IMR-90 (cell line): Measurements from ENCODE around the gene NDUFA13. TPM values are rescaled to one million over a fixed set of nuclear protein-coding genes. Genes with fewer than 3 reads are reported as not detected.
A peak's percentile ranks its signal among the peaks of the same experiment; 100 is the strongest.

ENCODE experiments used
- ATAC-seq: fragments of 200-7000 bp; cut with Tn5 transposase; 2 replicates; pipeline ENCODE4 v1.9.1; 2020; ENCODE audit warnings: low read depth, mild to moderate bottlenecking, moderate library complexity
- BruUV-seq: library from RNA; stranded (reverse); fragments of 400-500 nt; replicated peaks from 2 replicates; lab custom pipeline; 2021; lab: Mats Ljungman, UMichigan
- CTCF ChIA-PET: fragments of 300-600 bp; formaldehyde crosslinking; extraction: SDS; loops from one replicate; lab custom pipeline; 2021; ENCODE audit warnings: antibody characterized with exemption; lab: Yijun Ruan, JAX
- POLR2A ChIA-PET: fragments of 300-600 bp; sonication (Branson Sonifier 250); formaldehyde crosslinking; loops from one replicate; lab custom pipeline; 2022; ENCODE audit warnings: antibody characterized with exemption; ENCODE audit not compliant: unreplicated experiment; lab: Charles Lee
- DNase-seq: peaks from one replicate; pipeline ENCODE4 v3.0.0; 2013
- H2AFZ ChIP-seq: replicated peaks from 2 replicates; pipeline ENCODE3; 2013; ENCODE audit warnings: low read length, mild to moderate bottlenecking; ENCODE audit not compliant: poor library complexity
- H2AK5ac ChIP-seq: 2 replicates; pipeline ENCODE4 v1.6.1; 2013; ENCODE audit warnings: low read depth, low read length, inconsistent platforms
- H2AK9ac ChIP-seq: replicated peaks from 2 replicates; pipeline ENCODE3; 2013; ENCODE audit warnings: mild to moderate bottlenecking, low read depth, low read length, moderate library complexity; ENCODE audit not compliant: poor library complexity
- H2BK120ac ChIP-seq: 2 replicates; pipeline ENCODE4 v1.6.1; 2013; ENCODE audit warnings: low read depth, low read length, inconsistent platforms
- H2BK15ac ChIP-seq: 3 replicates; pipeline ENCODE4 v1.6.1; 2013; ENCODE audit warnings: low read depth, low read length, inconsistent platforms
- H2BK20ac ChIP-seq: 2 replicates; pipeline ENCODE4 v1.6.1; 2013; ENCODE audit warnings: low read depth, mild to moderate bottlenecking, inconsistent platforms, low read length, moderate library complexity
- H2BK5ac ChIP-seq: 2 replicates; pipeline ENCODE4 v1.6.1; 2013; ENCODE audit warnings: mild to moderate bottlenecking, low read depth, low read length, inconsistent platforms; ENCODE audit not compliant: poor library complexity, severe bottlenecking
- H3K14ac ChIP-seq: replicated peaks from 2 replicates; pipeline ENCODE4 v1.6.1; 2013; ENCODE audit warnings: low read depth, low read length, inconsistent platforms
- H3K18ac ChIP-seq: 2 replicates; pipeline ENCODE4 v1.6.1; 2013; ENCODE audit warnings: low read depth, low read length, control low read depth
- H3K23ac ChIP-seq: 2 replicates; pipeline ENCODE4 v1.6.1; 2013; ENCODE audit warnings: low read depth, low read length, inconsistent platforms
- H3K27ac ChIP-seq: 2 replicates; pipeline ENCODE4 v1.5.1; 2013; ENCODE audit warnings: mild to moderate bottlenecking, control low read depth, low read length; ENCODE audit not compliant: insufficient read depth
- H3K27me3 ChIP-seq: 2 replicates; pipeline ENCODE4 v1.6.1; 2013; ENCODE audit warnings: low read length; ENCODE audit not compliant: control insufficient read depth, insufficient read depth
- H3K36me3 ChIP-seq: 2 replicates; pipeline ENCODE4 v1.6.1; 2013; ENCODE audit warnings: low read length, mixed read lengths; ENCODE audit not compliant: control insufficient read depth, insufficient read depth
- H3K4ac ChIP-seq: 2 replicates; pipeline ENCODE4 v1.6.1; 2013; ENCODE audit warnings: low read depth, low read length, inconsistent platforms
- H3K4me1 ChIP-seq: 2 replicates; pipeline ENCODE4 v1.6.1; 2013; ENCODE audit warnings: low read length, mixed read lengths; ENCODE audit not compliant: control insufficient read depth, insufficient read depth
- H3K4me2 ChIP-seq: 2 replicates; pipeline ENCODE4 v1.6.1; 2013; ENCODE audit warnings: low read depth, mild to moderate bottlenecking, control low read depth, low read length, moderate library complexity
- H3K4me3 ChIP-seq: 2 replicates; pipeline ENCODE4 v1.5.1; 2013; ENCODE audit warnings: low read depth, mild to moderate bottlenecking, control low read depth, low read length, moderate library complexity; ENCODE audit not compliant: insufficient read depth
- H3K56ac ChIP-seq: 2 replicates; pipeline ENCODE4 v1.6.1; 2013; ENCODE audit warnings: low read length, inconsistent platforms; ENCODE audit not compliant: insufficient read depth; ENCODE audit errors: extremely low read depth
- H3K79me1 ChIP-seq, 2 experiments: 2 replicates each; pipeline ENCODE4 v1.6.1; 2013; ENCODE audit warnings: low read length in 2 of 2, inconsistent platforms in 1 of 2, low read depth in 1 of 2
- H3K9ac ChIP-seq: 2 replicates; pipeline ENCODE4 v1.6.1; 2013; ENCODE audit warnings: low read depth, low read length, control low read depth
- H3K9me1 ChIP-seq: 2 replicates; pipeline ENCODE4 v1.6.1; 2013; ENCODE audit warnings: low read length, inconsistent platforms; ENCODE audit not compliant: insufficient read depth
- H3K9me3 ChIP-seq: 2 replicates; pipeline ENCODE4 v1.6.1; 2013; ENCODE audit warnings: low read length; ENCODE audit not compliant: control insufficient read depth, insufficient read depth
- H4K20me1 ChIP-seq: 2 replicates; pipeline ENCODE4 v1.6.1; 2013; ENCODE audit warnings: low read length, inconsistent platforms; ENCODE audit not compliant: insufficient read depth
- H4K5ac ChIP-seq: 2 replicates; pipeline ENCODE4 v1.6.1; 2013; ENCODE audit warnings: mild to moderate bottlenecking, low read depth, low read length, control low read depth
- H4K8ac ChIP-seq, 2 experiments: 2 replicates each; pipeline ENCODE4 v1.6.1; 2013; ENCODE audit warnings: low read depth in 2 of 2, low read length in 2 of 2, control low read depth in 1 of 2, inconsistent platforms in 1 of 2
- H4K91ac ChIP-seq: 2 replicates; pipeline ENCODE4 v1.6.1; 2013; ENCODE audit warnings: low read depth, low read length, inconsistent platforms; ENCODE audit not compliant: insufficient read depth
- CEBPB ChIP-seq: IDR thresholded peaks from 2 replicates; pipeline ENCODE4 v1.6.1; 2012; ENCODE audit warnings: low read depth, low read length, improper control_type of control experiment
- CHD1 ChIP-seq: IDR thresholded peaks from 2 replicates; pipeline ENCODE4 v1.6.1; 2012; ENCODE audit warnings: low read depth, low read length, improper control_type of control experiment
- FOS ChIP-seq: fragments of 150-350 bp; IDR thresholded peaks from 2 replicates; pipeline ENCODE4 v1.6.1; 2016; ENCODE audit warnings: low read depth, low read length
- MAFK ChIP-seq: IDR thresholded peaks from 2 replicates; pipeline ENCODE4 v1.6.1; 2012; ENCODE audit warnings: low read depth, low read length, improper control_type of control experiment
- MAZ ChIP-seq: IDR thresholded peaks from 2 replicates; pipeline ENCODE4 v1.6.1; 2012; ENCODE audit warnings: low read depth, mild to moderate bottlenecking, low read length, improper control_type of control experiment, moderate library complexity, borderline replicate concordance
- MXI1 ChIP-seq: IDR thresholded peaks from 2 replicates; pipeline ENCODE4 v1.6.1; 2012; ENCODE audit warnings: low read depth, mild to moderate bottlenecking, low read length, moderate library complexity, borderline replicate concordance
- NFE2L2 ChIP-seq: fragments of 150-350 bp; IDR thresholded peaks from 2 replicates; pipeline ENCODE4 v1.6.1; 2016; ENCODE audit warnings: low read depth, mild to moderate bottlenecking, low read length
- POLR2A ChIP-seq: IDR thresholded peaks from 2 replicates; pipeline ENCODE4 v1.6.1; 2012; ENCODE audit warnings: mild to moderate bottlenecking, low read depth, low read length
- RAD21 ChIP-seq: IDR thresholded peaks from 2 replicates; pipeline ENCODE4 v1.6.1; 2012; ENCODE audit warnings: low read length, improper control_type of control experiment
- SMC3 ChIP-seq: fragments of 150-350 bp; IDR thresholded peaks from 2 replicates; pipeline ENCODE4 v1.6.1; 2016; ENCODE audit warnings: low read depth, mild to moderate bottlenecking, antibody characterized with exemption, low read length, moderate library complexity
- WGBS, 2 experiments: methylation state at CpG; one replicate each; pipeline versions ENCODE4 v1.1.5 to v1.1.7; 2013; ENCODE audit warnings: missing lambda C conversion rate in 2 of 2; ENCODE audit not compliant: insufficient read length in 1 of 2; ENCODE audit errors: extremely low coverage in 2 of 2; 5-methylcytosine and 5-hydroxymethylcytosine counted together
- dilution Hi-C: fragments of 300-500 bp; cut with HindIII; formaldehyde crosslinking; loops from one replicate; pipeline ENCODE4 v1.14.3; 2018; ENCODE audit warnings: low sequenced_read_pairs; ENCODE audit not compliant: unreplicated experiment
- in situ Hi-C: fragments of 300-500 bp; cut with MboI; formaldehyde crosslinking; loops from 3 replicates; pipeline ENCODE4 v1.14.3; 2019; ENCODE audit warnings: low sequenced_read_pairs, inconsistent platforms, mixed read lengths
- intact Hi-C: fragments of 100-400 bp; cut with micrococcal nuclease; formaldehyde crosslinking; loops from 2 replicates; pipeline ENCODE4 v1.10.0; 2022
- polyA plus RNA-seq, 3 experiments: library from polyadenylated mRNA; depleted of rRNA; stranded (reverse); fragments of >200 nt; gene quantifications; 2 replicates each; pipeline ENCODE4 v1.2.3, GENCODE V29; 2012; ENCODE audit warnings: low replicate concordance in 1 of 3
- total RNA-seq: library from RNA; depleted of rRNA; stranded (reverse); fragments of >200 nt; gene quantifications from 2 replicates; pipeline ENCODE4 v1.2.3, GENCODE V29; 2012
- TF ChIP-seq, protein P1 (sequence below): fragments of 150-350 bp; IDR thresholded peaks from 2 replicates; pipeline ENCODE4 v1.6.1; 2016; ENCODE audit warnings: low read depth, mild to moderate bottlenecking, low read length, moderate library complexity, borderline replicate concordance
- TF ChIP-seq, protein P2 (sequence below): conservative IDR thresholded peaks from 2 replicates; pipeline ENCODE4 v1.5.1; 2012; ENCODE audit warnings: mild to moderate bottlenecking, low read depth, low read length, improper control_type of control experiment
- TF ChIP-seq, protein P3 (sequence below): fragments of 150-350 bp; IDR thresholded peaks from 2 replicates; pipeline ENCODE4 v1.6.1; 2017; ENCODE audit warnings: mild to moderate bottlenecking, antibody characterized with exemption, low read length, low read depth

NDUFA13 gene
- total and polyA plus RNA-seq, 2 of the 4 experiments (the other 2 are of a cell fraction): 30.6 to 667 TPM

DNA sequence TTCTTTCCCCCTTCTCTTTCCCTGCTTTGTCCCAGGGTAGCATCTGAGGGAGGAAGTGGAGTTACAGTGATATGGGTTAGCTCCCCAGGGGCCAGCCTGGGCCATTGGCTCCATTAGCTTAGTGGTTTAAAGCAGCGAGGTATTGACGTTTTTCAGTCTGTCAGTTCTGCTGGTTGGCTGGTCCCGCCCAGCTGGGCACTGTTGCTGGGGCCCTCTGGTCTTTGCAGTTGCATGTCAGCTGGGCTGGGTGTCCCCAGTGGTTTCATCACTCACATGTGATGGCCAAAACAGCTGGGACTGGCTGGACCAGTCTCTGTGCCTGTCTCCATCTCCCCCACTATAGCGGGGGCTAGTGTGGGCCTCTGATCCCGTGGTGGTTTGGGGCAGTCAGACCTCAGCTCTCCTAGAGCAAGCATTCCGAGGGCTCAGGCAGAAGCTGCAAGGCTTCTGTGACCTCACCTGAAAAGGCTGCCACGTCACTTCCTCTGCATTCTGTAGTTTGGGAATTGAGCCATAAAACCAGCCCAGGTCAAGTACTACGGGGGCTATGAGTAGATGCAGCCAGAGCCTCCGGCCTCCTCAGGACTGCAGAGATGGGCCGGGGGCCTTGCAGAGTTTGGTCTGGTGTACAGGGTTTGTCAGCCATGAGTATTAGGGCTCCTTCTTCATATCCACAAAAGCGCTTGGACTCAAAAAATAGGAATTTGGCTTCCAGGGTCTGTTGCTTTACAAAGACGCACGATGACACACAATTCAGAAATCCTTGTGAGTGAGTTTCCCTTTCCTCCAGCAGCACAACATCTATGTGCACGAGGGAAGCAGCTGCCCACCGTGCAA, 30.6 kb upstream of the NDUFA13 start:
- ChIA-PET CTCF (interaction anchor here (1.3 kb wide), 1 partner anchor 9 kb away, joined by 4 read pairs; no protein-coding TSS in a partner anchor), POLR2A (no interaction called here)
- 36% methylated on average over 4 of the region's 15 CpGs; no CpG with 5 or more reads in 1 of the 2 experiments for WGBS, 2 experiments
- Histone ChIP-seq H3K56ac (no peak overlapping the region), H3K9ac (peak overlapping the region; percentile 17; the same call in 1 of the 2 replicates), H2BK20ac (no peak overlapping the region; the same call in 1 of the 2 replicates), H3K4ac (peak overlapping the region; percentile 59), H2BK120ac (no peak overlapping the region; the same call in 1 of the 2 replicates), H3K9me1 (peaks cover 26% of the 10 kb centered on the region), H2BK15ac (no peak overlapping the region), H3K18ac (no peak overlapping the region), H3K4me1 (peaks cover 45% of the 10 kb centered on the region), H2AK5ac (peak overlapping the region; percentile 63; the same call in 1 of the 2 replicates), H4K5ac (peak overlapping the region; percentile 25), H4K8ac (peak overlapping the region; percentile 18 to 51), H2AFZ (peak overlapping the region; percentile 4), H3K36me3 (peaks cover 4% of the 10 kb centered on the region; the same call in 1 of the 2 replicates), H3K4me2 (peak overlapping the region; percentile 30; the same call in 1 of the 2 replicates), H3K23ac (peak overlapping the region; percentile 16), H2AK9ac (peak overlapping the region; percentile 51), H2BK5ac (peak overlapping the region; percentile 29), H3K14ac (peak overlapping the region; percentile 34), H4K20me1 (peaks cover 16% of the 10 kb centered on the region; the same call in 1 of the 2 replicates), H3K79me1 (peaks cover 14 to 85% of the 10 kb centered on the region in 2 experiments), H3K27me3 (no peaks in the 10 kb centered on the region), H3K9me3 (no peaks in the 10 kb centered on the region), H4K91ac (peak overlapping the region; percentile 49), H3K4me3 (no peak overlapping the region), H3K27ac (peak overlapping the region; percentile 61)
- in situ Hi-C loops: no loop called here
- ATAC-seq: peak; percentile 24
- intact Hi-C loops: loop anchor here (5.0 kb wide), 1 partner anchor 98 kb away; no protein-coding TSS in a partner anchor
- DNase-seq: peak; percentile 68
- dilution Hi-C loops: no loop called here
- BruUV-seq: no TSS peak
- TF ChIP-seq POLR2A (no peak), SMC3 (no peak), MAFK (no peak), MAZ (no peak), FOS (no peak), CHD1 (no peak), RAD21 (no peak; the same call in 1 of the 2 replicates), NFE2L2 (no peak), MXI1 (no peak), CEBPB (peak; percentile 40; the same call in 1 of the 2 replicates)
- TF ChIP-seq, protein P1, sequence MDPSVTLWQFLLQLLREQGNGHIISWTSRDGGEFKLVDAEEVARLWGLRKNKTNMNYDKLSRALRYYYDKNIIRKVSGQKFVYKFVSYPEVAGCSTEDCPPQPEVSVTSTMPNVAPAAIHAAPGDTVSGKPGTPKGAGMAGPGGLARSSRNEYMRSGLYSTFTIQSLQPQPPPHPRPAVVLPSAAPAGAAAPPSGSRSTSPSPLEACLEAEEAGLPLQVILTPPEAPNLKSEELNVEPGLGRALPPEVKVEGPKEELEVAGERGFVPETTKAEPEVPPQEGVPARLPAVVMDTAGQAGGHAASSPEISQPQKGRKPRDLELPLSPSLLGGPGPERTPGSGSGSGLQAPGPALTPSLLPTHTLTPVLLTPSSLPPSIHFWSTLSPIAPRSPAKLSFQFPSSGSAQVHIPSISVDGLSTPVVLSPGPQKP: no peak
- TF ChIP-seq, protein P2, sequence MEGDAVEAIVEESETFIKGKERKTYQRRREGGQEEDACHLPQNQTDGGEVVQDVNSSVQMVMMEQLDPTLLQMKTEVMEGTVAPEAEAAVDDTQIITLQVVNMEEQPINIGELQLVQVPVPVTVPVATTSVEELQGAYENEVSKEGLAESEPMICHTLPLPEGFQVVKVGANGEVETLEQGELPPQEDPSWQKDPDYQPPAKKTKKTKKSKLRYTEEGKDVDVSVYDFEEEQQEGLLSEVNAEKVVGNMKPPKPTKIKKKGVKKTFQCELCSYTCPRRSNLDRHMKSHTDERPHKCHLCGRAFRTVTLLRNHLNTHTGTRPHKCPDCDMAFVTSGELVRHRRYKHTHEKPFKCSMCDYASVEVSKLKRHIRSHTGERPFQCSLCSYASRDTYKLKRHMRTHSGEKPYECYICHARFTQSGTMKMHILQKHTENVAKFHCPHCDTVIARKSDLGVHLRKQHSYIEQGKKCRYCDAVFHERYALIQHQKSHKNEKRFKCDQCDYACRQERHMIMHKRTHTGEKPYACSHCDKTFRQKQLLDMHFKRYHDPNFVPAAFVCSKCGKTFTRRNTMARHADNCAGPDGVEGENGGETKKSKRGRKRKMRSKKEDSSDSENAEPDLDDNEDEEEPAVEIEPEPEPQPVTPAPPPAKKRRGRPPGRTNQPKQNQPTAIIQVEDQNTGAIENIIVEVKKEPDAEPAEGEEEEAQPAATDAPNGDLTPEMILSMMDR: no peak
- TF ChIP-seq, protein P3, sequence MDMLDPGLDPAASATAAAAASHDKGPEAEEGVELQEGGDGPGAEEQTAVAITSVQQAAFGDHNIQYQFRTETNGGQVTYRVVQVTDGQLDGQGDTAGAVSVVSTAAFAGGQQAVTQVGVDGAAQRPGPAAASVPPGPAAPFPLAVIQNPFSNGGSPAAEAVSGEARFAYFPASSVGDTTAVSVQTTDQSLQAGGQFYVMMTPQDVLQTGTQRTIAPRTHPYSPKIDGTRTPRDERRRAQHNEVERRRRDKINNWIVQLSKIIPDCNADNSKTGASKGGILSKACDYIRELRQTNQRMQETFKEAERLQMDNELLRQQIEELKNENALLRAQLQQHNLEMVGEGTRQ: peak; percentile 57; the same call in 1 of the 2 replicates
